ENCODE measurements around the gene KCNQ1OT1.

Gene KCNQ1OT1

DNA sequence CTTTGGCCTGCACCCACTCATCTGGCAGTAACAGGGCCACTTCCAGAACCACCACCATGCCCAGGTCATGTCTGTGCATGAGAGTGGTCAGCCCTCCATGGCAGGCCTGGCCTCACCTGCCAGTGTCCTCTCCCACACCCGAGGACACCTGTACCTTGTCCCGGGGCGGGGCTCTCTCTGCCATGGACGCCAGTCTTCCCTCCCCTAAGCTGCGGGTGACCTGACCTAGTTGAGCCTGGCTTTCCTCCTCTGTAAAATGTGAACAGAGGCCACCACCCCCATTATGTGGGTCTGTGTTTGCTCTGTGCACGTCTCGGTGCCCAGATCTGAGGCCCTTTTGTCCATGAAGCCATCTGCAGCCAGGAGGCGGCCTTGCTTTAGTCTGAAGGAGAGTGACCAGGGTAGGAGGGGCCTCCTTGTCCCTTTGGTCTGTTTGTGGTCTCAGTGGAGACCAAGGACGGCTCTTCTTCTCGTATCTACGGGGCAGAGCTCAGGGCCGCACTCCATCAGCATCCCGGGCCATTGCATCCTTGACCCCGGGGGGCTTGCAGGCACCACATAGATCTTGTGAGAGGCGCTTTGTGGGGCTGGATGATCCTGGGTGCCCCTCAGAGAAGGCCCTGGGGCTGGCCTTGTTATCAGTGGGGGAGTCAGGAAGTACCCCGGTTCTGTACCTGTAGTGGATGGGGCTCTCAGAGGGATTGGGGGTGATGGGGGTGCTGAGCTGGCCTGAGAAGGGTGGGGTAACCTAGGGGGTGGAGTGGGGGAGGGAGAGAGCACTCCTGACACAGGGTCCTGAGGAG is 133.4 kb downstream of the KCNQ1OT1 start:
- no peak for DNase-seq

DNA sequence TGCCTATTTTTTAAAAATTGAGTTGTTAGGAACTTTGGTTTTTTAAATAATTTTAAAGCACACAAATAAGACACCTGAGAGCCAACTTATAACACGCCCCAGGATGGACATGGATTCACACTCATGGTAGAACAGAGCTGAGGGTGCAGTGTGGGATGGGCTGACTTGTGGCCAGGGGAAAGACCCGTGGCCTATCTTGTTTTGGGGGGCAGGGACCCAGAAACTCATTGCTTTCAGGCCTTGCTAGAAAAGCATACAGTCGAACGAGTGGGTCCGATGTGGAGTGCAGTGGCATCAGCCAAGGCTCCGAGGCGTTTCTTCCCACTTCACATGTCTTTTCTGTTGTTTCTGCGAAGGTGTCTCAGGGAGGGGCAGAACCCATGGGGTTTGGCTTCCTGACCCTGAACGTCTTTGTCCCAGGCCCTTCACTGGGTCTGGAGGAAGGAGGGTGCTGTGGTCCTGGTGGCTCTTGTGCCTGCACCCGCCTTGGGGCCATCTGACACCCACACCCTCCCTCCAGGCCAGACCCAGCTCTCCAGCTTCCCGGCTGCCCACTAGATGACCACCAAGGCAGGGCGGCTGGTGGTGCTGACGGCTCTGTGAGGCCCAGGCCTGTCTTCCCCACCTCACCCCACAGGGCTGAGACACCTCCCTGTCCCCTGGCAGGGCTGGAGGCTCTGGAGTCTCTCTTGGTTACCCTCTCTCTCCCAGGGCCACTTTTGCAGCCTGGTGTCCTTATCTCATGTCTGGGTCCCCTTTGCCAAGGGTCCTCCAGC is 134.2 kb downstream of the KCNQ1OT1 start:
- DNase-seq: no peak

DNA sequence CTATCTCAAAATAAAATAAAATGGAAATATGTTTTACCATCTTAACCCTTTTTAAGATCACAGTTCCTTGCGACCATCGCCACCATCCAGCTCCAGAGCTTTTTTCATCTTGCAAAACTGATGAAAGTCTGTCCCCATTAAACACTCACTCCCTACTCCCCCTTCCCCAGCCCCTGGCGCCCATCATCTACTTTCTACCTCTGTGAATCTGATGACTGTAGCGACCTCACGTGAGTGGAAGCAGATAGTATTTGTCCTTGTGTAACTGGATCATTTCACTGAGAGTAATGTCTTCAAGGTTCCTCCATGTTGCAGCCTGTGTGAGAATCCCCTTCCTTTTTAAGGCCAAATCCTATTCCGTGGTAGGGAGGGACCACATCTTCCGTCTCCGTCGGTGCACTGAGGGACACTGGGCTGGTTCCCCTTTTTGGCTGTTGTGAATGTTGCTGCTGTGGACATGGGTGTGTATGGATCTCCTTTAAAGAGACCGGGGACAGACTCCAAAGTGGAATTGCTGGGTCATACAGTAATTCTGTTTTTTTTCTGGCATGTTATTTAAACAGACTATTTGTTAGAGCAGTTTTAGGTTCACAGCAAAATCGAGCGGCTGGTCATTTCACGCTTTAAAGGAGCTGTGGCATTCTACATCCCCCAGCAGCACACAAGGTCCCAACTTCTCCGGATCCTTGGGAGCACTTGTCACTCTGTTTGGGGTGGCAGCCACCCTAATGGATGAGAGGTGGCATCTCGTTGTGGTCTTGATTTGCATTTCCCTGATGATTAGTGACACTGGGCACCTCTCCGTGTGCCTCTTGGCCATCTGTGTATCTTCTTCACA is 135.0 kb downstream of the KCNQ1OT1 start:
- DNase-seq: no peak

DNA sequence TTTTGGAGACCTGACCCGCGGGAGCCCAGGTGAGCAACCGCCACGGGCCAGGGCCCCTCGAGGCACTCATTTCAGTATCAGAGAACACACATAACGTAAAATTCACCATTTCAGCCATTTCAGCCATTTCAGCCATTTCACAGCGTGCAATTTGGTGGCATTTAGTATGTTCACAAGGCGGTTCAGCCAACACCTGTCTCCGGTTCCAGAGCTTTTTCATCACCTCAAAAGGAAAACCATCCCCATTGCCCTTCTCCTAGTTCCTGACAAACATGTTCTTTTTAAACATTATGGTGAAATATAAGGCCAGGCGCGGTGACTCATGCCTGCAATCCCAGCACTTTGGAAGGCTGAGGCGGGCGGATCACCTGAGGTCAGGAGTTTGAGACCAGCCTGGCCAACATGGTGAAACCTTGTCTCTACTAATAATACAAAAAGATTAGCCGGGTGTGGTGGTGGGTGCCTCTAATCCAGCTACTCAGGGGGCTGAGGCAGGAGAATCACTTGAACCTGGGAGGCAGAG is 135.7 kb downstream of the KCNQ1OT1 start:
- no peak for DNase-seq

DNA sequence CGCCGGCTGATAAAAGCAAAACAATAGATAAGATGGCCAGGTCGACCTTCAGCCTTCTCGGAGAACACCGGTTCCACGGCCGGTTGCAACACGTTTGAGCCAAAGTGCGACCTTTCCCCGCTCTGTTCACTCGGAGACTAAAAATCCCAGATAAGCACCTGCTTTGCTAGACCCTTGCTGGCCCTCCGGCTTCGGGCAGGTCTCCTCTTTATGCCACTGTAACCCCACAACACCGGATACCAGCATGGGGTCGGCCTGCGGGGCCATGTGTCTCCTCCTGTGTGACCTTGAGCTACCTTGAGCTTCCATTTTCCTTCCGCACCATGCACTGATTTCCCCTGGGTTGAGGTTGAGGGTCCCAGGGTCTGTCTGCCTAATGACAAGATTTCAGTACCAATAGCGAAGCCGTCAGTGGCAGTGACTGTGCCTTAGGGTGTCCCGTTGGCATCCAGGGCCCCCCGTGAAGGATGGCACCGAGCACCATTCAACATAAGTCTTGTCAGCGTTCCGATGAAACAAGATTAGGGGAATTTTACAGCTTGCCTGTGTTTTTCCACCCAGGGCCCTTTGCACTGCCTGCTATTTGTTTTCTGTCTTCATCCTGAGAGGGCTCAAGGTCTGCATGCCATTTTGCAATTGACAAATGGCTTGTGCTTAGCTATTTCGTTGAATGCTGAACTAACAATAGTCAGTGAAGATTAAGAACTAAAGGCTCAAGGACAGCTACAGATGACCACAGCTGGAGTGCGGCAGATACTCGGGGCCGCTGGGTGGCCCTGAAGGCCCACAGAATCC is 136.4 kb downstream of the KCNQ1OT1 start:
- no peak for DNase-seq

DNA sequence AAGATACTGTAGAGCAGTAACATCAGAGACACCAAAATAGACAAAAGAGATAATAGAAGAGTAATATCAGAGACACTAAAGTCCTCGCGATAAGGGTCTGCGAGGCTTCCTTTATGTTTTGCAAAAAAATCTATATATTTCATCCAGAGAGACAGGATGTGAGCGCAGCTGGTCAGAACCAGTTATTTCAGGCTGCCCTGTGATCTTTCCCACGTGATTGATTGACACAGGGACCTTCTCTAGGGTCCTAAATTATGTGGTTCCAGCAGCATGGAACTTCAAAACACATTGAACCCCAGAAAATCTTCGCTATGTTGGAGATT is 136.9 kb downstream of the KCNQ1OT1 start:
- no peak for DNase-seq

DNA sequence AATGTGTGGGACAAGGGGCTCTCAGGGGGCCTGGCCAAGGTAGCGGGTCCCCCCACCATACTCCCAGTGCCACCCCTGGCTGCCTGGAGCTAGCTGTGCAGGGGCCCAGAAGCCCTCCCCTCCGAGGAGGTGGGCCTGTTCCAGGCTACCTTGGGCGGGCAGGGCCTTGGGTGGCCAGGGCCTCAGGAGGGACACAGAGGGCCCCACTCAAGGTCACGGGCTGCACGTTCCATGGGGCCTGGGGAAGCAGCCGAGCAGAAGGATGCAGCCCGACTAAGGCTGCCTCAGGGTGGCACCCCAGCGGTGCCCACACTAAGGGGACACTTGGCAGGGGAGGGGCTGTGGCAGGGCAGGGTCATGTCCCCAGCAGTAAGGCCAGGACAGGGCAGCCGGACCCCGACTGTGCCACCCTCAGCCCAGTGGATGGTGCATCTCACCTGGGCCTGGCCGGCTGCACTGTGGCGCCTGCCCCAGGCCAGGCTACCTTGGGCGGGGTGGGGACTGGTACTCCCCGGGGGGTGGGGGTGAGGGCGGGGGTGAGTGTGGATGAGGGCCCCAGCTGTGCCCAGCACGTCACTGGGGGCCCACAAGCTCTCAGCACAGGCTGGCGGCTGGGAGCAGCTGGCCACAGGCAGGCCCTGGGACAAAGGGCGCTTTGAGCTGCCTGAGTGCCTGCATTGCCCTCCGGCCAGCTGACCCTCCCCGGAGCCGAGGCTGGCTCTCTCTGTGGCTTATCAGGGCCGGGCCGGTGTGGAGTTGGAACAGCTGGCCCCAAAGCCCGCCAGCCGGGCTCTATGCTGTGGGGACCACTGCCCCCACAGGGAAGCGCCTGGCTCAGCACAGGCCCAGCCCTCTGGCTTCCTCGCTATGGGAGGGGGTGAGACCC is 137.9 kb downstream of the KCNQ1OT1 start:
- no peak for DNase-seq

DNA sequence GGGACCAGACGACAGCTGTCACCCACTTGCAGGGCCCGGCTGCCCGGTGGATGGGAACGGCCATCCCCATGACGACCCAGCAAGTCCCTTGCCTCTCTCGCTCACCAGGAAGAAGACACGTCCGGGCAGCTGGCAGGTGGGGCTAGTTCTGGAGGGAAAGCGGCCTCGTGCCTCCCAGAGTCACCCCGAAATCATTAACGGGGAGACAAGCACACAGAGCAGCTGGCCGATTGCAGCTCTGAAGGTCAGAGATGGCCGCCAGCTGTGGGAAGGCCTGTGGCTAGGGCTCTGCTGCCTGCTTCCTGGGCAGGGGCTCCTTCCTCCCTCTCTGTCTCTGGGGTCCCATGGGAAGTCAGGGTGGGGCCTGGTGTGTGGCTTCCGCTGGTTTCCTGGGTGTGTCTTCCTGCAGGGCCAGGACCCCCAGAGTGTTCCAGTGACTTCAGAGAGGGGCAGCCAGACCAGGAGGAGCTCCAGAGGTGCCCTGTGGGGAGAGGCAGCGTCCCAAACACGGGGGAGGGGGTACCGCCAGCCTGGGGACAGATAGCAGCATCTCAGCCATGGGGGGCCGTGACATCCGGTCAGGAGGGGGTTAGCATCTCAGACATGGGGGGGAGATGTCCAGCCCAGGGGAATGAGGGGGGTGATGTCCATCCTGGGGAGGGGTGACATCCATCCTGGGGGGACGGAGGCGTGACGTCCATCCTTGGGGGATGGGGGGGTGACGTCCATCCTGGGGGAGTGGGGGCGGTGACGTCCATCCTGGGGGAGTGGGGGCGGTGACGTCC is 140.1 kb downstream of the KCNQ1OT1 start:
- DNase-seq: no peak

DNA sequence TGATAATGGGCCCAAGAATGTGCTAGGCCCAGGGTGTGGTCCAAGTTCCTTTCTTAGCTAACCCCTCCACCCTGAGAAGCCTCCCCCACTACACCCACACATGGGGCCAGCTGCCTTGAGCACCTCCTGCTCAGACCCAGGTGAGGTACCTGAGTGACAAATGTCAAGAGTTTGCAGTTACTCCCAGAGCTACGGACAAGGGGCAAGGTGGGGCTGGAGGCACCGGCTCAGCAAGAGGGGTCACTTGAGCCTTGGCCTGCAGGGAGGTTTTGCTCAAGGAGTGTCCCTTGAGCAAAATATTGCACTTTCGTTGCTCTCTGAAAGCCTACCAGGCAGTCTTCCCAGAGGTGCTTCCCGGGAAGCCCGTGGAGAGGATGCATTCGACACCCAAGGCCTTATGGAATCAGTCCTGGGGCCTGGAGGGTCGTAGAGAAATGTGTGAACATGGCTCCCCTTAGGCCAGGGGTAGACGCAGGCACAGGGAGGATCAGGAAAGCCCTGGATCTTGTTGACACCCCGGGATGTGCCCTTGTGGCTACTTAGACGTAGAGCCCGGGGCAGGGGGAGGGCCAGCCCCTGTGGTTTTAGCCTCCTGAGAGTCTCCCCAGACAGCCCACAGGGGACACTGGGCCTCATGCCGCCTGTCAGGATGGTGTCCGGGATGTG is 140.8 kb downstream of the KCNQ1OT1 start:
- DNase-seq: no peak

DNA sequence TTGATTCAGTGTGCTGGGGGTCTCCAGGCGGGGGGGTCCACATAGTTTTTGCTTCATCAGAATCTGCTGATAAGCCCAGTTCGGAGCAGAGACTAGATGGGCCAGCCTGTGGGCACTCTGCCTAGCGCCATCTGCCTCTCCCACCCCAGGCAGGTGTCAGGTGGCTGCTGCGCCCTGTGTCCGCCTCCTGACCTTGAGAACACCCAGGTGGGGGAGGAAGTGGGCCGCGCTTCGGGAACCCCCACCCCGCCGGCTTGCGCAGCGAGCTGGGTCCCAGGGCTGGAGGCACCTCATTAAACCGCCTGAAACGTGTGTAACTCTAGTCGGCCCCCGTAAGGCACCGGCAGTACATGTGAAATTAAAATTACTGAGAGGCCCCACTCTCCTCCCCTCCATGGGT is 141.4 kb downstream of the KCNQ1OT1 start:
- no peak for DNase-seq

Data from stimulated activated CD4-positive, alpha-beta T cell treated with anti-CD3 and anti-CD28 coated beads, Interleukin-15, amount 100 ng/mL, for 24 hours (primary cell).